ENCODE measurements around the gene POLG.

POLG gene

DNA sequence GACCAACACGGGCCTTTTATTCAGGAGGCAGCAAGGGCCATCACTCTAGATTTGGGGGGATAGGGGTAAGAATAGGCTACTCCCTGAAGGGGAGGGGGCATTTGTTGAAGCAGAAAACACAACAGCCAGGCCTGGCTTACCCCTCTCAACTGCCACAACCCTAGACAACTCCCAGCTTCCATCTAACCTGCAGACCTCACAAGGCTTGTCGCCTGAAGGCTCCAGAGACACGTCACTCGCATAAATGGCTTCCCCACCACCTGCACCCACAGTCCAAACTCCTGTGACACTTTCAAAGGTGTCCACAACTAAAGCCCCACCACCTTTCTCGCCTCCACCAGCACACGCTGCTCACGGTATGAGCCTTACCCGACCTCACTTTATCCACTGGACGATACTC is 14.9 kb downstream of the POLG start:
- no peak overlapping the region for H3K4me3 ChIP-seq (ENCODE audit: low read depth, low read length)
- DNase-seq (ENCODE audit: low read depth, low spot score), result no peak
- TF ChIP-seq, protein P1, sequence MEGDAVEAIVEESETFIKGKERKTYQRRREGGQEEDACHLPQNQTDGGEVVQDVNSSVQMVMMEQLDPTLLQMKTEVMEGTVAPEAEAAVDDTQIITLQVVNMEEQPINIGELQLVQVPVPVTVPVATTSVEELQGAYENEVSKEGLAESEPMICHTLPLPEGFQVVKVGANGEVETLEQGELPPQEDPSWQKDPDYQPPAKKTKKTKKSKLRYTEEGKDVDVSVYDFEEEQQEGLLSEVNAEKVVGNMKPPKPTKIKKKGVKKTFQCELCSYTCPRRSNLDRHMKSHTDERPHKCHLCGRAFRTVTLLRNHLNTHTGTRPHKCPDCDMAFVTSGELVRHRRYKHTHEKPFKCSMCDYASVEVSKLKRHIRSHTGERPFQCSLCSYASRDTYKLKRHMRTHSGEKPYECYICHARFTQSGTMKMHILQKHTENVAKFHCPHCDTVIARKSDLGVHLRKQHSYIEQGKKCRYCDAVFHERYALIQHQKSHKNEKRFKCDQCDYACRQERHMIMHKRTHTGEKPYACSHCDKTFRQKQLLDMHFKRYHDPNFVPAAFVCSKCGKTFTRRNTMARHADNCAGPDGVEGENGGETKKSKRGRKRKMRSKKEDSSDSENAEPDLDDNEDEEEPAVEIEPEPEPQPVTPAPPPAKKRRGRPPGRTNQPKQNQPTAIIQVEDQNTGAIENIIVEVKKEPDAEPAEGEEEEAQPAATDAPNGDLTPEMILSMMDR (IDR thresholded peaks at IDR 0.05; ENCODE audit: insufficient read depth, low read length, missing control alignments), result no peak
- CTCF ChIA-PET, result interaction anchor here (1.5 to 2.3 kb wide), 3 partner anchors 8 to 13 kb away, joined by 4 to 13 read pairs (median 6); no protein-coding TSS in a partner anchor
- POLR2A ChIA-PET, result no interaction called here

DNA sequence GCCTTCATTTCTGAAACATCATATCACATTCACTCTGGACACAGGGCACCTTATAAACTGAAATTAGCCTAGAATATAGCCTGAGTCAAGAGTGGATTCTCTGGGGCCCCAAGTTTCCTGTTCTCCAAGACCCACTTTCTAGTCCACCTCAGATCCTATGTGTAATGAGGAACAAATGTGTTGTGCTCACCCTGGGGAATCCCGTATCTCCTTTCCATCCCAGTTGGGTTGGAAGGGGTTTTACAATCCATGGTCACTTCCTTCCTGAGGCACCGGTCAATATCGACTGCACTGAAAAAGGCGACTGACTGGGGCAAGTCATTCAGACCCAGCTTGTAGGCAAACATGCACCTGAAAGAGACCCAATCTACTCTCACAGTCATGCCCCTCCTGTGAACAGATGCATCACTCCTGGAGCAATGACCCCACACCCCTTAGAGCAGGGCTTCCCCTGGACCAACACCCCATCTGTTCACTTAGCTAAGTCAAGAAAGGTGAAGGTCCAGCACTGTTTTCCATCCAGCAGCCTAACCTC is 17.4 kb downstream of the POLG start:
- TF ChIP-seq, protein P1 (IDR thresholded peaks at IDR 0.05; ENCODE audit: insufficient read depth, low read length, missing control alignments), result no peak
- CTCF ChIA-PET, result interaction anchor here (1.3 kb wide), 1 partner anchor 110 kb away, joined by 7 read pairs; no protein-coding TSS in a partner anchor
- POLR2A ChIA-PET, result no interaction called here
- H3K4me3 ChIP-seq (ENCODE audit: low read depth, low read length), result no peak overlapping the region
- no peak for DNase-seq (ENCODE audit: low read depth, low spot score)

DNA sequence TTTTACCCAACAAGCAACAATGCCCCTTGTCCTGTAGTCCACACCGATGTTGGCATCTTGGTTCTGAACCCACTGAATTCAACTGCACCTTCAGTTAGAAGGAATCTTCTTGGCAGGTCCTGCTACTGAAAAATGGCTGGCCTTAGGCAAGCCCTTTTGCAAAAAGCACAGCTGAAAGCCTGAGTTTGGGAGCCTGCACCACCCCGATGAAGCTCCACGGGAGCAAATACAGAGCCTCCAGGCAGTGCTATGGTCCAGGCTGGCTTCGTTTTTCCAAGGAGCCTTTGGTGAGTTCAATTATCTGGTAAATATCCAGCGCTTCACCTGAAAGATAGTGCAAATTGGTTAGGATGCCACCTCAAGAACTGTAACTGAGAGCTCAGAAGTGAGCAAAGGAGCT is 18.1 kb downstream of the POLG start:
- DNase-seq (ENCODE audit: low read depth, low spot score), result no peak
- CTCF ChIA-PET, result interaction anchor here (1.3 kb wide), 1 partner anchor 109 kb away, joined by 7 read pairs; no protein-coding TSS in a partner anchor
- TF ChIP-seq, protein P1 (IDR thresholded peaks at IDR 0.05; ENCODE audit: insufficient read depth, low read length, missing control alignments), result no peak
- POLR2A ChIA-PET, result no interaction called here
- H3K4me3 ChIP-seq (ENCODE audit: low read depth, low read length), result no peak overlapping the region

DNA sequence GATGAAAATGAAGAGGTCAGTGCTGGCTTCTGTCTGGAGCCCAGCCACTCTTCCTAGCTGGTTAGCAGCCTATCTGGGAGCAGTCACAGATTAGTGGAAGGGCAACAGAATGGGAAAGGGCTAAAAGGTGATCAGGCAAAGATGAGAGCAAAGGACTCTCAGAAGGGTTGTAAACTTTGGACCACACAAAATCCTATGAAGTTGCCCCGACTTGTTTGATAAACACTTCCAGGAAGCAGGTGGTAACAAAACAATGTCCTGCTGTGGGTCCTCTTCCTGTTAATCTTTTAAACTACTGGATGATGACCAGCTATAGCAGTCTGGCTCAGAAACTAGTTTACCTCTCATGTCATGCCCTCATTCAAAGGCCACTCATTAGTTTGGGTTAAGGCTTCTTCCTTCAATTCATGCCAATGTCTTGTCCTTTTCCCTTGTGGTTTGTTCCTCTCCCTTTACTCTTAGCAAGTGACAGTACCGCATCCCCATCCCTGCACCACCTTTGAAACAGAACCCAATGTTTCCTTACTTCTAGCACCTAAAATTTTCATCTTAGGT is 19.2 kb downstream of the POLG start:
- H3K4me3 ChIP-seq (ENCODE audit: low read depth, low read length), result no peak overlapping the region
- CTCF ChIA-PET, result no interaction called here
- no peak for DNase-seq (ENCODE audit: low read depth, low spot score)
- POLR2A ChIA-PET, result no interaction called here
- TF ChIP-seq, protein P1 (IDR thresholded peaks at IDR 0.05; ENCODE audit: insufficient read depth, low read length, missing control alignments), result no peak

DNA sequence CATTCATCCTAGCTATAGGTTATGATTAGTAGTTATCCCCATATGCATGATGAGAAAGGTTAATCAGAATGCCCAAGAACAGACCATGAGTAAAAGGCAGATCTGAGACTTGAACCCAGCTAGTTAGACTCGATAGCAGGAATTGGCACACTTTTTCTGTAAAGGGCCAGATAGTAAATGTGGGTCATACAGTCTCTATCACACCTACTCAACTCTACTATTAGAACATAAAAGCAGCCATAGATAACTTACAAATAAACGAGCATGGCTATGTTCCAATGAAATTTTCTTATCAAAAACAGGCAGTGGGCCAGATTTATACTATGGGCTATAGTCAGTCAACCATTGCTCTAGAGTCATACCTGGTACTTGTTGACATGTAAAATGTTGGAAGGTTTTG is 24.6 kb downstream of the POLG start:
- ChIA-PET CTCF (interaction anchor here (1.0 to 2.0 kb wide), 2 partner anchors 10 to 21 kb away, joined by 3 to 8 read pairs; no protein-coding TSS in a partner anchor), POLR2A (no interaction called here)
- DNase-seq (ENCODE audit: low read depth, low spot score), result no peak
- no peak overlapping the region for H3K4me3 ChIP-seq (ENCODE audit: low read depth, low read length)
- TF ChIP-seq, protein P1 (IDR thresholded peaks at IDR 0.05; ENCODE audit: insufficient read depth, low read length, missing control alignments), result no peak

DNA sequence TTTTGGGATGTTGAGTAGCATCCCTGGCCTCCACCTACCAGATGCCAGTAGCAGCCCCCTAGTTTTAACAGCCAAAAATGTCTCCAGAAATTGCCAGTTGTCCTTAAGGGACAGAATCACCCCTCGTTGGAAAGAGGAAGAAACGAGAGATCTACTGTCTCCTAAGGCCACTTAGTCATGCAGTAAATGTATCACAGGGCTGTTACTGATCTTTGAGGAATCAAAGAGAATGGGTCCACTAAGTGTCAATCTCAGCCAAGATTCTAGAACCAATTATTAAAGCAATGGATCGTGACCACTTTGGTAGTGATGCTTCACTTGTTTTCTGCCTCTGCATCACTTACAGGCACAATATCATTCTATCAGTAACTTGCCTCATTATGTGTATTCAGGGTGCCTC is 26.4 kb downstream of the POLG start:
- DNase-seq (ENCODE audit: low read depth, low spot score), result no peak
- POLR2A ChIA-PET, result no interaction called here
- TF ChIP-seq, protein P1 (IDR thresholded peaks at IDR 0.05; ENCODE audit: insufficient read depth, low read length, missing control alignments), result no peak
- CTCF ChIA-PET, result interaction anchor here (1.3 to 2.0 kb wide), 3 partner anchors 8 to 101 kb away, joined by 5 to 11 read pairs (median 8); no protein-coding TSS in a partner anchor
- H3K4me3 ChIP-seq (ENCODE audit: low read depth, low read length), result no peak overlapping the region

Measured in AG04449 (cell line).